Stimulated activated CD8-positive, alpha-beta memory T cell treated with anti-CD3 and anti-CD28 coated beads, Interleukin-7, amount 100 ng/mL, for 4 hours (primary cell): ENCODE results near the gene MDK.
"Not testable (repeated sequence)": the region's sequence is repeated elsewhere in the genome, so short reads cannot be mapped to it uniquely, and the experiment has no call there.

Experiments used
- DNase-seq, 2 donors: peaks; one replicate each; pipeline ENCODE4 v3.0.0-alpha.2; 2020; ENCODE audit warnings: low read depth in 2 of 2

Gene MDK

DNA sequence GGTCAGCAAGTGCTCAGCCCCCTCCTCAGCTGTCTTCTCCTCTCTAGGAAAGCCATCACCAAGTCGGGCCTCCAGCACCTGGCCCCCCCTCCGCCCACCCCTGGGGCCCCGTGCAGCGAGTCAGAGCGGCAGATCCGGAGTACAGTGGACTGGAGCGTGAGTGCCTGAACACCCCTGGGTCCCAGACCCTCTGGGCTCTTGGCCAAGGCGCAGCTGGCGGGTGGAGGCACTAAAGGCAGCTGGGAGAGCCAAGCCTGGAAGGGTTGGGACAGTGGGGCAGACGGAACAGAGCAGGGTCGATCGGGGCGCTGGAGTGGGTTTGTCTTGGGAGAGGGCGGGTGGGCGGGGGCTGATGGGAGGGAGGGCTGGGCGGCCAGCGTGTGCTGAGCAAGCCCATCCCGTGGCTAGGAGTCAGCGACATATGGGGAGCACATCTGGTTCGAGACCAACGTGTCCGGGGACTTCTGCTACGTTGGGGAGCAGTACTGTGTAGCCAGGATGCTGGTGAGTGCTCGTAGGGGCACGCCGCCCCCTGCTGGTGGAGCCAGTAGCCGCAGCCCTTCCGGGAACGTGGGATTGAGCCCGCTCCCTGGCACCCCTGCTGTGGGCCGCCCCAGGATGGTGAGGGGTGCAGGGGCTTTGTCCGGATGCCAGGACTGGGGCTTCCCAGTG lies 14.1 kb upstream of the MDK start:
- peak; percentile 43 to 64 for DNase-seq

- no peak for DNase-seq
Observed at GRCh38 chr11:46367916-46368267, 13.6 kb upstream of the MDK start.

DNA sequence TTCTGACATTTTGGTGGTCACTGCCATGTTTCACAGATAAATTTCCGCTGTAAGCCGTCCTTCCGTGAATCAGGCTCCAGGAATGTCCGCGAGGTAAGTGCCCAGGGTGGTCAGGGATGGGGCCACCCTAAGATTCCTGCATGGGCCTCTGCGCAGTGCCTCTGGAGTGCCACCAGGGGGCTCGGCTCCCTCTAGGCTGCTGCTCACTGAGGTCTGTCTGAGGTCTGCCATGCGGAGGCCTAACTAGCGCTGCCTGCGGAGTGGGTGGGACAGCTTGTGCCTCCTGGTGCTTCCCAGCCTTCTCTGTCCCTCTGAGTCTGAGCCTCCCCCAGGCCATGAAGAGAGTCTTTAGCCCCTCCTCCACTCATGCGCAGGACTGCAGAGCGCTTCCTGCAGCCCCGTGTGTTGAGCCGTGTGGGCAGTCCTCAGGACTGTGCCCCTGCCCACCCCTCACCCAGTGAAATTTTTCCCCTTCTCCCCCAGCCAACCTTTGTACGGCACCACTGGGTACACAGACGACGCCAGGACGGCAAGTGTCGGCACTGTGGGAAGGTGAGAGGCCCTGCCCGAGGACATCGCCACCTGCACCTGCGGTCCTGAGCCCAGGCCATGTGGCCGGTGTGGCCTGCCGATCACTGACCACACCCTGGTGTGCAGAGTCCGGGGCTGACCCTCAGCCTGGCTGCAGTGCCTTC lies 11.9 kb upstream of the MDK start:
- DNase-seq = peak in 1 of 2 donors; percentile 17

DNA sequence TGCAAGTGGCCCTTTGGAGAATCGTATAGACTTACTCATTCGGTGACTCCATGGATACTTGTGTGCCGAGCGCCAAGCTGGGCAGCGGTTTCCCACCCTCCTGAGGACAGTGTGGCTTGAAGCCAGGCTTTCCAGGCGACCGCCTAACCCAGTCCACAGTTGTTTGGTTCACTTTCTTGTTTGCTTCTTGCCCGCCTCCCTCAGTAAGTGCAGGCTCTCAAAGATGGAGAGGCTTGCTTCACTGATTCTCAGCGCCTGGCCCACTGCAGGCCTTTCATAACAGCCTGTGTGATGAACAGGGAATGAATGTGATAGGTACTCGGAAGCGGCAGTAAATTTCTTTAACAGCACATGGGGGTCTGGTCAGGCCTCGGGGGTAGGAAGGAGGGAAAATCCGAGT lies 11.2 kb upstream of the MDK start:
- DNase-seq = no peak

- DNase-seq = not testable (repeated sequence)
Observed at GRCh38 chr11:46371262-46371661, 10.2 kb upstream of the MDK start.

DNA sequence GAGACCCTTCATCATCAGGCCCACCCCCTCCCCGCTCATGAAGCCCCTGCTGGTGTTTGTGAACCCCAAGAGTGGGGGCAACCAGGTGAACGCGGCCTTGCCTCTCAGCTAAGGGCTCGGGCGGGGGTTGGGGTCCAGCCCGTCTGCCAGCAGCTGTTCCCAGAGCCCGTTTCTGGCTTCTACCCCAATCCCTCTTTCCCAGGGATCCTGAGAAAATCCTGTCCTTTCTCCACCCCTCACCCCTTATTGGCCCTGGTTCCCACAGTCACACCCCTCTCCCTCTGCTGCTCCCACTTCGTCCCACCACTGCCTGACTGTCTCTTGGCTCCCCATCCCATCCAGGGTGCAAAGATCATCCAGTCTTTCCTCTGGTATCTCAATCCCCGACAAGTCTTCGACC lies 9.4 kb upstream of the MDK start:
- DNase-seq = no peak

GRCh38 chr11:46372501-46372900 lies 9.0 kb upstream of the MDK start:
- not testable (repeated sequence) for DNase-seq

- no peak for DNase-seq
Observed at GRCh38 chr11:46373787-46374740, 7.4 kb upstream of the MDK start.

DNA sequence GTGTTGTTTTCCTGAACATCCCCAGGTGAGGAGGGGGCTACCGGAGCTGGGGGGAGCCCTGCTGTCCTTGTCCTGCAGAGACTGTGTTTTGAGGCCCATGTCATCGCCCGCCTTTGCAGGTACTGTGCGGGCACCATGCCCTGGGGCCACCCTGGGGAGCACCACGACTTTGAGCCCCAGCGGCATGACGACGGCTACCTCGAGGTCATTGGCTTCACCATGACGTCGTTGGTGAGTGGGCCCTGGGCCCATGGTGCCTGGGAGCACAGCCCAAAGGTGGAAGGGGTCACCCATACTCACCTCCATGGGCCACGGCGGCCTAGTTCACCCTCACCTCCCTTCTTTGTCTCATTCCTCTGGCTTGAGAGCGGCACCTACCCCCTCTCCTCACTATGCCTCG lies 6.7 kb upstream of the MDK start:
- no peak for DNase-seq

DNA sequence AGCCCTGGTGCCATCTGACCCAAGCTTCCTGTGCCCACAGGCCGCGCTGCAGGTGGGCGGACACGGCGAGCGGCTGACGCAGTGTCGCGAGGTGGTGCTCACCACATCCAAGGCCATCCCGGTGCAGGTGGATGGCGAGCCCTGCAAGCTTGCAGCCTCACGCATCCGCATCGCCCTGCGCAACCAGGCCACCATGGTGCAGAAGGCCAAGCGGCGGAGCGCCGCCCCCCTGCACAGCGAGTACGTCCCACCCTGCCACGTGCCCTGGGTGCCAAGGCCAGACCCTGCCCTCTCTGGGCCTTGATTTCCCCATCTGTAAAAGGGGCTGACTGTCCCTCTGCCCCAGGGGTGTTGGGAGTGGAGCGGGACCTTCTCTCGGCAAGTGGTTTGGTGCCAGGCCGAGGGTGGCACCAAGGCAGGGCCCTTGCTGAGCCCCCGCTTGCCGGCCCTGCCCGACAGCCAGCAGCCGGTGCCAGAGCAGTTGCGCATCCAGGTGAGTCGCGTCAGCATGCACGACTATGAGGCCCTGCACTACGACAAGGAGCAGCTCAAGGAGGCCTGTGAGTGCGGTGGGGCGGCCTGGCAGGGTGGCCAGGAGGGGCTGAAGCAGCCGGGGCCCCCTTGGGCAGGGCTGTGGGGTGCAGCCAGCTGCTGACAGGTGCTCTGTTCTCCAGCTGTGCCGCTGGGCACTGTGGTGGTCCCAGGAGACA lies 5.9 kb upstream of the MDK start:
- DNase-seq = no peak

GRCh38 chr11:46376258-46377050 lies 5.0 kb upstream of the MDK start:
- no peak for DNase-seq

GRCh38 chr11:46377290-46377689 lies 4.2 kb upstream of the MDK start:
- DNase-seq = no peak

DNA sequence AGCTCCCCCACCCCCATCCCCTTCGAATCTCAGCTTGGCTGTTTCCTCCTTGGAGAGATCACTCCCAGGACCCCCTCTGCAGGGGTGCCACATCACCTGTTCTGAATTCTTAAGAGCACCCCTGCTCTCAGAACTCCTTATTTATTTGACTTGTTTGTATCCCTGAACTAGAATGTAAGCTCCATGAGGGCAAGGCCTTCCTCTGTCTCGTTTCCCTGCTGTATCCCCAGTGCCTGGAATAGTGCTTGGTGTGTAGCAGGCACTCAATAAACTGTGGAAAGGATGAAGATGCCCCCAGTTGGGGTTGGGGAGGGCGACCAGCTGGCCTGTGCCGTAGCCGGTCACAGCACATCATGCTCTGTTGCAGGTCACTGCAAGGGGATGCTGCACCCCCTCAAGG lies 3.6 kb upstream of the MDK start:
- DNase-seq = no peak

DNA sequence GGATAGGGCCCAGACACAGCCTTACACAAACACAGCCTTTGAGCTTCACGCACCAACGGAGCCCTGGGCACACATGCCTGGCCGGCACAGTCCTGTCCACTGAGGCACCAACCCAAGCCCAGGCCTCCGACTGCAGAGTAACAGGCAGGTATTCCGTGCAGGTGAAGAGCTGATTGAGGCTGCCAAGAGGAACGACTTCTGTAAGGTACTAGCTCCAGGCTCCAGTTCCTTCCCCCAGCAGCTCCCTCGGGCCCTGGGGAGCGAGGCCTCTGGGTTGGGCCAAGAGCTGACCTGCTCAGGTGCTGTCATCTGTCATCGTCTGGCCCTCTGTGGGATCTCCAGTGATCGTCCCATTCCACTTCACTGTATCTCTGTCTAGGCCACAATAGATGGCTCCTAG lies 3.2 kb upstream of the MDK start:
- DNase-seq = no peak

- no peak for DNase-seq
Observed at GRCh38 chr11:46378811-46379481, 2.5 kb upstream of the MDK start.

DNA sequence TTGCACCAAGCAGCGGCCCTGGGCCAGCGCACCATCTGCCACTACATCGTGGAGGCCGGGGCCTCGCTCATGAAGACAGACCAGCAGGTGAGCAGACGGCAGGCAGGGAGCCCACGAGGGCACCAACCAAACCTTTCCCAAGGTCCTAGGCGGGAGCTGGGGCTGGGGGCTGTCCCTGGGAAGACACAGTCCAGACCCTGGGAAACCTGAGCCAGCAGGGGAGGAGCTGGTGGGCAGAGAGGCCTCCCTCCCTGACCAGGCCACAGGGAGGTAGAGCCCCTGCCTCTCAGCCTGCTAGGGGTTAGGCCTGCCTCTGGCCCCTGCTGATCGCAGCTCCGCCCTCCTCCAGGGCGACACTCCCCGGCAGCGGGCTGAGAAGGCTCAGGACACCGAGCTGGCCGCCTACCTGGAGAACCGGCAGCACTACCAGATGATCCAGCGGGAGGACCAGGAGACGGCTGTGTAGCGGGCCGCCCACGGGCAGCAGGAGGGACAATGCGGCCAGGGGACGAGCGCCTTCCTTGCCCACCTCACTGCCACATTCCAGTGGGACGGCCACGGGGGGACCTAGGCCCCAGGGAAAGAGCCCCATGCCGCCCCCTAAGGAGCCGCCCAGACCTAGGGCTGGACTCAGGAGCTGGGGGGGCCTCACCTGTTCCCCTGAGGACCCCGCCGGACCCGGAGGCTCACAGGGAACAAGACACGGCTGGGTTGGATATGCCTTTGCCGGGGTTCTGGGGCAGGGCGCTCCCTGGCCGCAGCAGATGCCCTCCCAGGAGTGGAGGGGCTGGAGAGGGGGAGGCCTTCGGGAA lies 1.8 kb upstream of the MDK start:
- not testable (repeated sequence) for DNase-seq

GRCh38 chr11:46380340-46381047 lies 975 bp upstream of the MDK start:
- peak; percentile 36 to 64 for DNase-seq

- no peak for DNase-seq
Observed at GRCh38 chr11:46381819-46382645, 563 bp downstream of the MDK start.
